GM12873 (cell line): ENCODE measurements around the gene ROBO1.

Experiments
- CTCF ChIP-seq: IDR thresholded peaks from 2 replicates; pipeline ENCODE4 v1.5.1; 2012; ENCODE audit warnings: low read depth, mild to moderate bottlenecking, moderate library complexity, low read length, control low read depth; ENCODE audit not compliant: insufficient read depth; ENCODE audit errors: missing control alignments

The ROBO1 gene

GRCh38 chr3:78839693-78840092, 928.1 kb downstream of the ROBO1 start:
- TF ChIP-seq CTCF: no peak

- TF ChIP-seq CTCF: no peak
These were observed 929.4 kb downstream of the ROBO1 start for GRCh38 chr3:78838362-78838761.

- no peak for TF ChIP-seq CTCF
These were observed 932.9 kb downstream of the ROBO1 start for GRCh38 chr3:78834910-78835309.

GRCh38 chr3:78832785-78833204, 935.0 kb downstream of the ROBO1 start:
- no peak for TF ChIP-seq CTCF

GRCh38 chr3:78831446-78831972, 936.3 kb downstream of the ROBO1 start:
- TF ChIP-seq CTCF: no peak

- TF ChIP-seq CTCF: no peak
These were observed 937.3 kb downstream of the ROBO1 start for GRCh38 chr3:78830470-78830869.

- no peak for TF ChIP-seq CTCF
These were observed 940.2 kb downstream of the ROBO1 start for GRCh38 chr3:78827618-78828017.
